GM12872 (cell line): ENCODE data around the gene CYP2C19.

Experiments
- TF ChIP-seq, protein P1 (sequence below): IDR thresholded peaks from 3 replicates; pipeline ENCODE4 v1.5.1; 2011; ENCODE audit warnings: low read depth, mild to moderate bottlenecking, low read length, moderate library complexity; ENCODE audit not compliant: insufficient read depth

Gene CYP2C19

DNA sequence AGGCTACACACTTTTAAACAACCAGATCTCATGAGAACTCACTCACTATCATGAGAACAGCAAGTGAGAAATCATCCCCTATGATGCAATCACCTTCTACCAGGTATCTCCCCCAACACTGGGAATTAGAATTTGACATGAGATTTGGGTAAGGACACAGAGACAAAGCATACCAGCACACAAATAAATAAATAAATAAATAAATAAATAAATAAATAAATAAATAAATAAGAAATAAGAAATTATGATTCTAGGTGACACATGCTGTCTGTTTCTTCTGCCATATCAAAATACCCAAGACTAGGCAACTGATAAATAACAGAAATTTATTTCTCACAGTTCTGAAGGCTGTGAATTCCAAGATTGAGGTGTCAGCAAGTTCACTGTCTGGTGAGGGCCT, 88.8 kb downstream of the CYP2C19 start:
- TF ChIP-seq, protein P1, sequence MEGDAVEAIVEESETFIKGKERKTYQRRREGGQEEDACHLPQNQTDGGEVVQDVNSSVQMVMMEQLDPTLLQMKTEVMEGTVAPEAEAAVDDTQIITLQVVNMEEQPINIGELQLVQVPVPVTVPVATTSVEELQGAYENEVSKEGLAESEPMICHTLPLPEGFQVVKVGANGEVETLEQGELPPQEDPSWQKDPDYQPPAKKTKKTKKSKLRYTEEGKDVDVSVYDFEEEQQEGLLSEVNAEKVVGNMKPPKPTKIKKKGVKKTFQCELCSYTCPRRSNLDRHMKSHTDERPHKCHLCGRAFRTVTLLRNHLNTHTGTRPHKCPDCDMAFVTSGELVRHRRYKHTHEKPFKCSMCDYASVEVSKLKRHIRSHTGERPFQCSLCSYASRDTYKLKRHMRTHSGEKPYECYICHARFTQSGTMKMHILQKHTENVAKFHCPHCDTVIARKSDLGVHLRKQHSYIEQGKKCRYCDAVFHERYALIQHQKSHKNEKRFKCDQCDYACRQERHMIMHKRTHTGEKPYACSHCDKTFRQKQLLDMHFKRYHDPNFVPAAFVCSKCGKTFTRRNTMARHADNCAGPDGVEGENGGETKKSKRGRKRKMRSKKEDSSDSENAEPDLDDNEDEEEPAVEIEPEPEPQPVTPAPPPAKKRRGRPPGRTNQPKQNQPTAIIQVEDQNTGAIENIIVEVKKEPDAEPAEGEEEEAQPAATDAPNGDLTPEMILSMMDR, result no peak

DNA sequence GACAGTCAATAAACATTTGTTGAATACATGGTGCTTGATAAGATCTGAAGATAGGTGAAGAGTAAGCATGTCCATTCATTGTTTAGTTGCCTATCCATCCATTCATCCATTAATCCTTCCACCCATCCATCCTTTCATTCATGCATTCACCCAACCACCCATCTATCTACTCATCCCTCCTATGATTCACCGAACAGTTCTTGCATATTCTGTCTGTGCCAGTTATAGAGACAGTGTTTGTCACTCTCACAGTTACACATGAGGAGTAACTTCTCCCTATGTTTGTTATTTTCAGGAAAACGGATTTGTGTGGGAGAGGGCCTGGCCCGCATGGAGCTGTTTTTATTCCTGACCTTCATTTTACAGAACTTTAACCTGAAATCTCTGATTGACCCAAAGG, 90.0 kb downstream of the CYP2C19 start:
- TF ChIP-seq, protein P1, result no peak

DNA sequence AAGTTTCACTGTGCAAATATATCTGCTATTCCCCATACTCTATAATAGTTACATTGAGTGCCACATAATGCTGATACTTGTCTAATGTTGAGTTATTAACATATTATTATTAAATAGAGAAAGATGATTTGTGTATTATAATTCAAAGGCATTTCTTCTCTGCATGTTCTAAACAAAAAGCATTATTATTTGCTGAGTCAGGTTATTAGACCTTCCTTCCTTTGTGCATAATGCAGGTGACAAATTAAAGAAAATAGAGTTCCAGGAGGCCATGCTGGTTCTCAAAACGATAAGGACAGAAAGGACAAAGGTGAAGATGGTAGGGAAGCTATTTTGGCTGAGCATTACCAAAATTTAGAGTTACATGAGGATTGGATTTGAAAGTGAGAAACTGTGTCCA, 90.6 kb downstream of the CYP2C19 start:
- TF ChIP-seq, protein P1, result no peak

DNA sequence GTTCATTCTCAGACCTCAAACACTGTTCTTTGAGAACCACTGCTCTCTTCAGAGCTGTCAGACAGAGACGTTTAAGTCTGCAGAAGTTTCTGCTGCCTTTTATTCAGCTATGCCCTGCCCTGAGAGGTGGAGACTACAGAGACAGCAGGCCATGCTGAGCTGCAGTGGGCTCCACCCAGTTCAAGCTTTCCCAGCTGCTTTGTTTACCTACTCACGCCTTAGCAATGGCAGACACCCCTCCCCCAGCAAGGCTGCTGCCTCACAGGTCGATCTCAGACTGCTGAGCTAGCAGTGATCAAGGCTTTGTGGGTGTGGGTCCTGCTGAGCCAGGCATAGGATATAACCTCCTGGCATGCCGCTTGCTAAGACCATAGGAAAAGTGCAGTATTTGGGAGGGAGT, 95.5 kb downstream of the CYP2C19 start:
- TF ChIP-seq, protein P1, result no peak

DNA sequence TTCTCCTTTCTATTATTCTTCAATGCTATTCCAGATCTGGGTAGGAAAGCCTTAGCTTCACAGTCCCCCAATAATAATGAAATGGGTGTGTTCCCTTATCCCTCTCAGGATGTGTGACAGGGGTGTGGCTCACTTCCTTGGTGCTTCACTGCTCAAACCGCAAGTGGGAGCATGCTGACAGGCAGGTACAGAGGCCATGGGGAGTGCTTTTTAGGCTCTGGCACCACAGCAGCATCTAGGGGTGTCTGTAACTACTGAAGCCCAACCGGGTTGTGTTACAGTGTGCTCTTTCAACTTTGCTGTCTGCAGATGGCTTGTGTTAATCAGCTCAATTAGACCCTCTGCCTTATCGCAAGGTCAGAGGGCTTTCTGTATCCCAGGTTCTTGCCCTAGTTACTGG, 96.6 kb downstream of the CYP2C19 start:
- TF ChIP-seq, protein P1, result no peak

DNA sequence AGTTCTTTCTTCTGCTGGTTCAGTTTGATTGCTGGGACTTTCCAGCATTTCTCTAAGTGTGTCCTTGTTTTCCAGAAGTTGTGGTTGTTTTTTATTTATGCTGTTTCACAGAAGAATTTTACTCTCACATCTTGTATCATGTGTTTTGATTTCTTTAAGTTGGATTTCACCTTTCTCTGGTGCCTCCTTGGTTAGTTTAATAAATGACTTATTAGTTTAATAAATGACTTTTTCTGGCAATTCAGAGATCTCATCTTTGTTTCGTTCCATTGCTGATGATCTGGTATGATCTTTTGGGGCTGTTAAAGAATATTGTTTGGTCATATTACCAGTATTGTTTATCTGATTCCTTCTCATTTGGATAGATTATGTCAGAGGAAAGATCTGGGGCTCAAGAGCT, 116.2 kb downstream of the CYP2C19 start:
- TF ChIP-seq, protein P1, result no peak

DNA sequence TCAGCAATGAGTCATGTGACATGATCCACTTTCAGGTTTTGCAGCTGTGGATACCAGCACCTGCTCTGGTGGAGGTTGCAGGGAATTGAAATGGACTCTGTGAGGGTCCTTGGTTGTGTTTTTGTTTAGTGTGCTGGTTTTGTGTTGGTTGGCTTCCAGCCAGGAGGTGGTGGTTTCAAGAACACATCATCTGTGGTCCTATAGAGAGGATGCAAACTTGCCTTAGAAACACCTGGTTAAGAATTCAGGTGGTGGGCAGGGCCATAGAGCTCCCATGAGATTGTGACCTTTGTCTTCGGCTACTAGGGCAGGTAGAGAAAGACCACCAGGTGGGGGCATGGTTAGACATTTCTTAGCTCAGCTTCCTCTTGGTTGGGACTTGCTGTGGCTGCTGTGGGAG, 116.7 kb downstream of the CYP2C19 start:
- TF ChIP-seq, protein P1, result no peak

DNA sequence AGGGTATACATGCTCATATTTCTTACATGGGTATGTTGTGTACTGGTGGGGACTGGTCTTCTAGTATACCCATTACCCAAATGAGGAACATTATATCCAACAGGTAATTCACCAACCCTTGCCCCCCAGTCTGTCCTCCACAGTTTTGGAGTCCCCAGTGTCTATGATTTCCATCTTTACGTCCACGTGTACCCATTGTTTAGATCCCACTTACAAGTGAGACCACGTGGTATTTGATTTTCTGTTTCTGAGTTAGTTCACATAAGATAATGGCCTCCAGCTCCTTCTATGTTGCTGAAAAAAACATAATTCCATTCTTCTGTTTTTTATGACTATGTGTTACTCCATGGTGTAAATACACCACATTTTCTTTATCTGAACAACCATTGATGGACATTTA, 126.6 kb downstream of the CYP2C19 start:
- TF ChIP-seq, protein P1, result no peak
